Fibroblast of lung (primary cell): ENCODE data around the gene RASSF8.

Experiments used
- CTCF ChIP-seq, 2 donors: IDR thresholded peaks in 1 of 2; conservative IDR thresholded peaks in 1 of 2; 1 replicate in 1 of 2; 2 replicates in 1 of 2; pipeline ENCODE4 v1.5.1; 2011 to 2012; ENCODE audit warnings: low read length in 2 of 2, control low read depth in 1 of 2, inconsistent platforms in 1 of 2, low read depth in 1 of 2, mild to moderate bottlenecking in 1 of 2
- EZH2 ChIP-seq: IDR thresholded peaks from 2 replicates; pipeline ENCODE4 v1.5.1; 2012; ENCODE audit warnings: low read length, control low read depth, mild to moderate bottlenecking; ENCODE audit errors: missing control alignments

- TF ChIP-seq CTCF (conservative IDR thresholded peaks at IDR 0.05 in 1 of 2, IDR thresholded peaks at IDR 0.05 in 1 of 2; ENCODE audit: low read depth in 1 of 2, low read length in 2 of 2) (no peak), EZH2 (no peak)
Measured at GRCh38 chr12:26113181-26113654, 154.7 kb downstream of the RASSF8 start.
